GM23338 (cell line): ENCODE data around the gene RABGAP1L. TPM values are rescaled to one million over a fixed set of nuclear protein-coding genes. Genes with fewer than 3 reads are reported as not detected.

Experiments
- ATAC-seq: fragments of 200-7000 bp; cut with Tn5 transposase; 3 replicates; pipeline ENCODE4 v1.9.1; 2020
- DNase-seq: peaks from one replicate; pipeline ENCODE4 v3.0.0-alpha.2; 2015; ENCODE audit warnings: low spot score
- H2AFZ ChIP-seq: fragments of 200-600 bp; sonication (generic); 2 replicates; pipeline ENCODE4 v1.8.0; 2016; ENCODE audit warnings: antibody characterized with exemption, mild to moderate bottlenecking, moderate library complexity
- H3F3A ChIP-seq: fragments of 200-600 bp; sonication (generic); replicated peaks from 2 replicates; pipeline ENCODE4 v1.8.0; 2017; ENCODE audit warnings: antibody characterized with exemption, mixed run types, low read depth
- H3K27ac ChIP-seq: fragments of 200-600 bp; sonication (generic); 2 replicates; pipeline ENCODE4 v1.6.1; 2016; ENCODE audit warnings: low read depth
- H3K27me3 ChIP-seq: fragments of 200-600 bp; sonication (generic); 2 replicates; pipeline ENCODE4 v1.8.0; 2016; ENCODE audit warnings: mild to moderate bottlenecking, mixed run types, moderate library complexity; ENCODE audit not compliant: insufficient read depth
- H3K36me3 ChIP-seq: fragments of 200-600 bp; sonication (generic); 2 replicates; pipeline ENCODE4 v1.8.0; 2016; ENCODE audit warnings: mild to moderate bottlenecking; ENCODE audit not compliant: insufficient read depth
- H3K4me1 ChIP-seq: fragments of 200-600 bp; sonication (generic); 2 replicates; pipeline ENCODE4 v1.8.0; 2016; ENCODE audit warnings: mild to moderate bottlenecking, moderate library complexity; ENCODE audit not compliant: insufficient read depth
- H3K4me2 ChIP-seq: fragments of 200-600 bp; sonication (generic); 2 replicates; pipeline ENCODE4 v1.7.1; 2017; ENCODE audit warnings: mixed run types
- H3K4me3 ChIP-seq: fragments of 200-600 bp; sonication (generic); 2 replicates; pipeline ENCODE4 v1.6.1; 2016; ENCODE audit warnings: mixed run types
- H3K79me2 ChIP-seq: fragments of 200-600 bp; sonication (generic); replicated peaks from 2 replicates; pipeline ENCODE4 v1.8.0; 2017; ENCODE audit warnings: mild to moderate bottlenecking; ENCODE audit not compliant: insufficient read depth
- H3K9me2 ChIP-seq: fragments of 200-600 bp; sonication (generic); 2 replicates; pipeline ENCODE4 v1.8.0; 2017; ENCODE audit not compliant: insufficient read depth
- H4K20me1 ChIP-seq: fragments of 200-600 bp; sonication (generic); replicated peaks from 2 replicates; pipeline ENCODE4 v1.8.0; 2017; ENCODE audit warnings: mild to moderate bottlenecking; ENCODE audit not compliant: insufficient read depth
- H3K27ac Mint-ChIP-seq: 2 replicates; pipeline ENCODE4 v1.8.0; 2020; ENCODE audit warnings: inconsistent platforms, mild to moderate bottlenecking, moderate library complexity, mixed read lengths
- H3K27me3 Mint-ChIP-seq: 3 replicates; pipeline ENCODE4 v1.8.0; 2022; ENCODE audit warnings: low read depth, mild to moderate bottlenecking, moderate library complexity, mixed read lengths, inconsistent platforms; ENCODE audit not compliant: insufficient read depth, poor library complexity
- H3K36me3 Mint-ChIP-seq: 3 replicates; pipeline ENCODE4 v1.8.0; 2021; ENCODE audit warnings: low read depth, mild to moderate bottlenecking, inconsistent platforms, moderate library complexity, mixed read lengths
- H3K4me1 Mint-ChIP-seq: 3 replicates; pipeline ENCODE4 v1.8.0; 2020; ENCODE audit warnings: mild to moderate bottlenecking, inconsistent platforms, mixed read lengths
- H3K4me3 Mint-ChIP-seq: 3 replicates; pipeline ENCODE4 v1.8.0; 2021; ENCODE audit warnings: moderate library complexity, mild to moderate bottlenecking, inconsistent platforms, mixed read lengths
- H3K9me3 Mint-ChIP-seq: 3 replicates; pipeline ENCODE4 v1.8.0; 2020; ENCODE audit warnings: moderate library complexity, mild to moderate bottlenecking, inconsistent platforms, mixed read lengths
- CREB1 ChIP-seq: fragments of 250-450 bp; sonication (Bioruptor Pico); IDR thresholded peaks from 2 replicates; pipeline ENCODE4 v1.5.0; 2020; ENCODE audit warnings: low read depth, mild to moderate bottlenecking, moderate library complexity
- EZH2 ChIP-seq: fragments of 200-600 bp; sonication (generic); IDR thresholded peaks from one replicate; pipeline ENCODE4 v1.8.0; 2017; ENCODE audit warnings: antibody characterized with exemption, mild to moderate bottlenecking, low read depth; ENCODE audit not compliant: unreplicated experiment
- EZH2phosphoT487 ChIP-seq: fragments of 200-600 bp; sonication (generic); IDR thresholded peaks from one replicate; pipeline ENCODE4 v1.8.1; 2018; ENCODE audit warnings: antibody characterized with exemption; ENCODE audit not compliant: unreplicated experiment
- ZNF114 ChIP-seq: fragments of 250-450 bp; sonication (Bioruptor Pico); IDR thresholded peaks from 2 replicates; pipeline ENCODE4 v1.5.0; 2020; ENCODE audit warnings: mild to moderate bottlenecking, moderate library complexity
- ZNF462 ChIP-seq: fragments of 250-450 bp; sonication (Bioruptor Pico); IDR thresholded peaks from 2 replicates; pipeline ENCODE4 v1.5.0; 2020; ENCODE audit warnings: mild to moderate bottlenecking, moderate library complexity
- polyA plus RNA-seq: library from polyadenylated mRNA; unstranded; fragments of >200 nt; fragmentation: Nextera tagmentation; extraction: Ambion mirVana; gene quantifications from 2 replicates; pipeline ENCODE4 v1.2.1, GENCODE V29; 2016
- total RNA-seq: library from RNA; depleted of rRNA; stranded (reverse); fragments of >200 nt; shearing (Covaris generic); gene quantifications from 2 replicates; pipeline ENCODE4 v1.2.3, GENCODE V29; 2014
- TF ChIP-seq, protein P1 (sequence below): IDR thresholded peaks from one replicate; pipeline ENCODE4 v1.6.1; 2018; ENCODE audit warnings: antibody characterized with exemption; ENCODE audit not compliant: unreplicated experiment
- TF ChIP-seq, protein P2 (sequence below), 2 experiments: fragments of 200-600 bp in 1 of 2; sonication (generic) in 1 of 2; conservative IDR thresholded peaks; 2 replicates each; pipeline versions ENCODE4 v1.5.1 to v1.6.1; 2016 to 2017; ENCODE audit warnings: antibody characterized with exemption in 2 of 2, low read depth in 2 of 2, mild to moderate bottlenecking in 2 of 2, moderate library complexity in 1 of 2

The RABGAP1L gene
- total and polyA plus RNA-seq, 2 experiments from 2014 or later = 83.2 to 136 TPM

GRCh38 chr1:175040324-175040879 is 881.1 kb downstream of the RABGAP1L start (continued):
- TF ChIP-seq, protein P1, sequence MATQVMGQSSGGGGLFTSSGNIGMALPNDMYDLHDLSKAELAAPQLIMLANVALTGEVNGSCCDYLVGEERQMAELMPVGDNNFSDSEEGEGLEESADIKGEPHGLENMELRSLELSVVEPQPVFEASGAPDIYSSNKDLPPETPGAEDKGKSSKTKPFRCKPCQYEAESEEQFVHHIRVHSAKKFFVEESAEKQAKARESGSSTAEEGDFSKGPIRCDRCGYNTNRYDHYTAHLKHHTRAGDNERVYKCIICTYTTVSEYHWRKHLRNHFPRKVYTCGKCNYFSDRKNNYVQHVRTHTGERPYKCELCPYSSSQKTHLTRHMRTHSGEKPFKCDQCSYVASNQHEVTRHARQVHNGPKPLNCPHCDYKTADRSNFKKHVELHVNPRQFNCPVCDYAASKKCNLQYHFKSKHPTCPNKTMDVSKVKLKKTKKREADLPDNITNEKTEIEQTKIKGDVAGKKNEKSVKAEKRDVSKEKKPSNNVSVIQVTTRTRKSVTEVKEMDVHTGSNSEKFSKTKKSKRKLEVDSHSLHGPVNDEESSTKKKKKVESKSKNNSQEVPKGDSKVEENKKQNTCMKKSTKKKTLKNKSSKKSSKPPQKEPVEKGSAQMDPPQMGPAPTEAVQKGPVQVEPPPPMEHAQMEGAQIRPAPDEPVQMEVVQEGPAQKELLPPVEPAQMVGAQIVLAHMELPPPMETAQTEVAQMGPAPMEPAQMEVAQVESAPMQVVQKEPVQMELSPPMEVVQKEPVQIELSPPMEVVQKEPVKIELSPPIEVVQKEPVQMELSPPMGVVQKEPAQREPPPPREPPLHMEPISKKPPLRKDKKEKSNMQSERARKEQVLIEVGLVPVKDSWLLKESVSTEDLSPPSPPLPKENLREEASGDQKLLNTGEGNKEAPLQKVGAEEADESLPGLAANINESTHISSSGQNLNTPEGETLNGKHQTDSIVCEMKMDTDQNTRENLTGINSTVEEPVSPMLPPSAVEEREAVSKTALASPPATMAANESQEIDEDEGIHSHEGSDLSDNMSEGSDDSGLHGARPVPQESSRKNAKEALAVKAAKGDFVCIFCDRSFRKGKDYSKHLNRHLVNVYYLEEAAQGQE = no peak
- no peak for TF ChIP-seq CREB1 (CRISPR knock-in tag)
- no peak for TF ChIP-seq ZNF462 (CRISPR knock-in tag)

- H3K4me1 ChIP-seq = no peaks in the 10 kb centered on the region
- H4K20me1 ChIP-seq = no peaks in the 10 kb centered on the region
- H3K9me2 ChIP-seq = 0 out of 2 replicates have a peak, but pooled peaks cover 2% of the 10 kb centered on the region
- DNase-seq (no peak), ATAC-seq (no peak)
- no peaks in the 10 kb centered on the region for H3K79me2 ChIP-seq
- peaks cover 6% of the 10 kb centered on the region for H3K27me3 Mint-ChIP-seq
- no peaks in the 10 kb centered on the region for H3F3A ChIP-seq
- no peaks in the 10 kb centered on the region for H3K36me3 Mint-ChIP-seq
- peaks cover 9% of the 10 kb centered on the region; the same call in 2 of the 3 replicates for H3K4me1 Mint-ChIP-seq
- no peak overlapping the region for H3K4me2 ChIP-seq
- TF ChIP-seq EZH2phosphoT487 (no peak), EZH2 (no peak), ZNF114 (CRISPR knock-in tag) (no peak)
- TF ChIP-seq, protein P2, sequence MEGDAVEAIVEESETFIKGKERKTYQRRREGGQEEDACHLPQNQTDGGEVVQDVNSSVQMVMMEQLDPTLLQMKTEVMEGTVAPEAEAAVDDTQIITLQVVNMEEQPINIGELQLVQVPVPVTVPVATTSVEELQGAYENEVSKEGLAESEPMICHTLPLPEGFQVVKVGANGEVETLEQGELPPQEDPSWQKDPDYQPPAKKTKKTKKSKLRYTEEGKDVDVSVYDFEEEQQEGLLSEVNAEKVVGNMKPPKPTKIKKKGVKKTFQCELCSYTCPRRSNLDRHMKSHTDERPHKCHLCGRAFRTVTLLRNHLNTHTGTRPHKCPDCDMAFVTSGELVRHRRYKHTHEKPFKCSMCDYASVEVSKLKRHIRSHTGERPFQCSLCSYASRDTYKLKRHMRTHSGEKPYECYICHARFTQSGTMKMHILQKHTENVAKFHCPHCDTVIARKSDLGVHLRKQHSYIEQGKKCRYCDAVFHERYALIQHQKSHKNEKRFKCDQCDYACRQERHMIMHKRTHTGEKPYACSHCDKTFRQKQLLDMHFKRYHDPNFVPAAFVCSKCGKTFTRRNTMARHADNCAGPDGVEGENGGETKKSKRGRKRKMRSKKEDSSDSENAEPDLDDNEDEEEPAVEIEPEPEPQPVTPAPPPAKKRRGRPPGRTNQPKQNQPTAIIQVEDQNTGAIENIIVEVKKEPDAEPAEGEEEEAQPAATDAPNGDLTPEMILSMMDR (conservative IDR thresholded peaks at IDR 0.05; ENCODE audit: low read depth in 2 of 2) = no peak
- no peak overlapping the region for H3K4me3 ChIP-seq
- no peak overlapping the region for H3K27ac Mint-ChIP-seq
- H3K27me3 ChIP-seq = no peaks in the 10 kb centered on the region
- H2AFZ ChIP-seq = no peak overlapping the region
- H3K27ac ChIP-seq = no peak overlapping the region
- H3K9me3 Mint-ChIP-seq = no peaks in the 10 kb centered on the region; the same call in 2 of the 3 replicates
- H3K36me3 ChIP-seq = no peaks in the 10 kb centered on the region
- H3K4me3 Mint-ChIP-seq = no peak overlapping the region
Observed at GRCh38 chr1:175042650-175043049, 883.3 kb downstream of the RABGAP1L start.
